Adrenal gland (tissue), 12 donors: ENCODE data around the gene SAMD9. TPM values are rescaled to one million over a fixed set of nuclear protein-coding genes. Genes with fewer than 3 reads are reported as not detected.
"Not testable (repeated sequence)": the region's sequence is repeated elsewhere in the genome, so short reads cannot be mapped to it uniquely, and the experiment has no call there.

Experiments
- DNase-seq, 7 donors: peaks; one replicate each; pipeline ENCODE4 v3.0.0-alpha.2; 2019 to 2020
- H3K27ac ChIP-seq, 5 donors: fragments of 200-600 bp; sonication (generic) in 4 of 5; 1 replicate in 3 of 5; 2 replicates in 2 of 5; pipeline versions ENCODE4 v1.5.1 to v1.8.0; 2016 to 2020; ENCODE audit warnings: mild to moderate bottlenecking in 1 of 5
- H3K27me3 ChIP-seq: fragments of 200-600 bp; 2 replicates; pipeline ENCODE4 v1.8.0; 2021
- H3K36me3 ChIP-seq, 2 donors: fragments of 200-600 bp; replicated peaks in 1 of 2; 1 replicate in 1 of 2; 2 replicates in 1 of 2; pipeline versions ENCODE4 v1.5.1 to v1.8.0; 2018 to 2022
- H3K4me1 ChIP-seq, 2 donors: fragments of 200-600 bp; replicated peaks in 1 of 2; 1 replicate in 1 of 2; 2 replicates in 1 of 2; pipeline versions ENCODE4 v1.5.1 to v1.8.0; 2018 to 2021
- H3K4me3 ChIP-seq, 4 donors: fragments of 200-600 bp; sonication (generic) in 3 of 4; one replicate each; pipeline ENCODE4 v1.5.1; 2016 to 2018
- H3K9me3 ChIP-seq, 3 donors: fragments of 200-600 bp; sonication (generic) in 1 of 3; replicated peaks in 1 of 3; 1 replicate in 2 of 3; 2 replicates in 1 of 3; pipeline versions ENCODE4 v1.5.1 to v1.8.0; 2016 to 2021
- POLR2A ChIP-seq, 2 donors: fragments of 450-650 bp; IDR thresholded peaks; one replicate each; pipeline ENCODE4 v1.6.1; 2017; ENCODE audit warnings: antibody characterized with exemption in 2 of 2, mild to moderate bottlenecking in 2 of 2, moderate library complexity in 1 of 2
- WGBS, 4 donors: extraction: QIAGEN DNeasy Blood & Tissue Kit in 2 of 4; methylation state at CpG; one replicate each; pipeline versions ENCODE4 v1.1.5 to v1.1.7; 2013 to 2017; 5-methylcytosine and 5-hydroxymethylcytosine counted together
- intact Hi-C, 2 donors: fragments of 100-400 bp; cut with DNase I; formaldehyde crosslinking; loops; one replicate each; pipeline versions ENCODE4 v1.14.1 to v1.15.0; 2022 to 2023
- polyA plus RNA-seq, 3 donors: library from polyadenylated mRNA; stranded (reverse); fragments of 200-250 nt in 2 of 3; fragments of 350-450 nt in 1 of 3; fragmentation: Illumina TruSeq in 1 of 3; extraction: RNeasy Lipid Tissue Mini Kit (QIAGEN cat#74804) in 1 of 3; gene quantifications; one replicate each; pipeline ENCODE4 v1.2.3, GENCODE V29; 2013 to 2014
- total RNA-seq, 9 donors: library from RNA; depleted of rRNA in 4 of 9; stranded (reverse); fragments of >200 nt in 4 of 9; fragments of 120-200 nt in 1 of 9; fragmentation: NEBNext Ultra II Directional in 1 of 9; extraction: Animal tissue kit (Norgen Biotek cat#: 25700) in 1 of 9; gene quantifications; one replicate each; pipeline versions ENCODE4 v1.1.0 to v1.2.4, GENCODE V29; 2013 to 2023
- TF ChIP-seq, protein P1 (sequence below), 6 experiments: fragments of 450-650 bp in 4 of 6; fragments of 200-600 bp in 2 of 6; sonication (generic) in 1 of 6; IDR thresholded peaks; 1 replicate in 5 of 6; 2 replicates in 1 of 6; pipeline versions ENCODE4 v1.5.1 to v1.8.0; 2016 to 2021; ENCODE audit warnings: antibody characterized with exemption in 6 of 6, mild to moderate bottlenecking in 2 of 6, moderate library complexity in 1 of 6
- donor health status: healthy with polysubstance abuse.
- donor health status: Bipolar disorder and iron deficiency.
- donor health status: DM: yes; HTN: yes; CAD: no.
- donor health status: DM: no; HTN: no; CAD: no.
- donor health status: DM: no; HTN: no; CAD: no.
- donor health status: DM: yes; HTN: yes; CAD: no.

SAMD9 gene
- total and polyA plus RNA-seq, 12 donors: 1.7 to 24.3 (median 9.2) TPM

DNA sequence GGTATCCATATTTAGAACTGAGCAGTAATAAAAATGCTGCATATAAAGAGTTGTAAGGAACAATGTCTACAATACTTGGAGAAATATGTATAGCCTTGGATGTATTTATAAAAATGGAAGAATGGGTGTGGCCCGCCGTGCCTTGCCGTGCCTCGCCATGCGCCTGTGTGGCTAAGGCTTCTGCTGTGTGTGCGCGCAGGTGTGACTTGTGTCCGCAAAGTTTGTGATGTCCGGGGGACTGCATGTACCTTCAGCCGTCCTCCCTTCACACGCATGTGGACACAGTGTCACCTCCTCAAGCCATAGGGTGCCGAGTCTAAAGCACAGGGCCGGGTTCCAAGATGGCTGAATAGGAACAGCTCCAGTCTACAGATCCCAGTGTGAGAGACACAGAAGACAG is 9.8 kb downstream of the SAMD9 start:
- Histone ChIP-seq H3K4me1 (no peaks in the 10 kb centered on the region), H3K27ac (no peak overlapping the region), H3K36me3 (peaks cover 0 to 26% of the 10 kb centered on the region in 2 donors), H3K4me3 (no peak overlapping the region), H3K27me3 (no peaks in the 10 kb centered on the region), H3K9me3 (peaks cover 0 to 7% (median 4%) of the 10 kb centered on the region in 3 donors)
- TF ChIP-seq, protein P1, sequence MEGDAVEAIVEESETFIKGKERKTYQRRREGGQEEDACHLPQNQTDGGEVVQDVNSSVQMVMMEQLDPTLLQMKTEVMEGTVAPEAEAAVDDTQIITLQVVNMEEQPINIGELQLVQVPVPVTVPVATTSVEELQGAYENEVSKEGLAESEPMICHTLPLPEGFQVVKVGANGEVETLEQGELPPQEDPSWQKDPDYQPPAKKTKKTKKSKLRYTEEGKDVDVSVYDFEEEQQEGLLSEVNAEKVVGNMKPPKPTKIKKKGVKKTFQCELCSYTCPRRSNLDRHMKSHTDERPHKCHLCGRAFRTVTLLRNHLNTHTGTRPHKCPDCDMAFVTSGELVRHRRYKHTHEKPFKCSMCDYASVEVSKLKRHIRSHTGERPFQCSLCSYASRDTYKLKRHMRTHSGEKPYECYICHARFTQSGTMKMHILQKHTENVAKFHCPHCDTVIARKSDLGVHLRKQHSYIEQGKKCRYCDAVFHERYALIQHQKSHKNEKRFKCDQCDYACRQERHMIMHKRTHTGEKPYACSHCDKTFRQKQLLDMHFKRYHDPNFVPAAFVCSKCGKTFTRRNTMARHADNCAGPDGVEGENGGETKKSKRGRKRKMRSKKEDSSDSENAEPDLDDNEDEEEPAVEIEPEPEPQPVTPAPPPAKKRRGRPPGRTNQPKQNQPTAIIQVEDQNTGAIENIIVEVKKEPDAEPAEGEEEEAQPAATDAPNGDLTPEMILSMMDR (IDR thresholded peaks at IDR 0.05): no peak
- TF ChIP-seq POLR2A (IDR thresholded peaks at IDR 0.05): no peak
- intact Hi-C loops: no loop called here
- WGBS, 4 donors: 90 to 97% (median 97%) methylated on average over 13 of the region's 13 CpGs
- no peak for DNase-seq

DNA sequence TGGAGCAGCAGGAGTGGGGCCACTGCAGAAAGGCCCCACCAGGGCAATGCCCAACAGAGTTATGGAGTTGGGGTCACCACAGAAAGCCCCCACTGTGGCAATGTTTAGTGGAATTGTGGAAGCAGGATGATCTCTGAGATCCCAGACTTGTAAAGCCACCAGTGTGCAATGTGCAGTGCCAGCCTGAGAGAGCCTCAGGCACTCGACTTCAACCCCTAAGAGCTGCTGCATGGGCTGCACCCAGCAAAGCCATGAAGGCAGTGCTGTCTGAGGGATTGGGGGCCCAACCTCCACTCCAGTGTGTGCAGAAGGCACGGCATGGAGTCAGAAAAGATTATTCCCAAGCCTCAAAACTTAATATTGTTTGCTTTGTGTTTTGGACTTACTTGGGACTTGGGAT is 20.4 kb downstream of the SAMD9 start:
- TF ChIP-seq, protein P1 (IDR thresholded peaks at IDR 0.05): no peak
- no peak for TF ChIP-seq POLR2A (IDR thresholded peaks at IDR 0.05)
- Histone ChIP-seq H3K27me3 (no peaks in the 10 kb centered on the region), H3K36me3 (no peaks in the 10 kb centered on the region), H3K27ac (no peak overlapping the region), H3K4me3 (no peak overlapping the region), H3K4me1 (no peaks in the 10 kb centered on the region), H3K9me3 (peaks cover 0 to 27% (median 0%) of the 10 kb centered on the region in 3 donors)
- DNase-seq: no peak
- intact Hi-C loops: no loop called here
- 75 to 92% (median 82%) methylated on average over 1 to 2 of the region's 2 CpGs for WGBS, 4 donors

DNA sequence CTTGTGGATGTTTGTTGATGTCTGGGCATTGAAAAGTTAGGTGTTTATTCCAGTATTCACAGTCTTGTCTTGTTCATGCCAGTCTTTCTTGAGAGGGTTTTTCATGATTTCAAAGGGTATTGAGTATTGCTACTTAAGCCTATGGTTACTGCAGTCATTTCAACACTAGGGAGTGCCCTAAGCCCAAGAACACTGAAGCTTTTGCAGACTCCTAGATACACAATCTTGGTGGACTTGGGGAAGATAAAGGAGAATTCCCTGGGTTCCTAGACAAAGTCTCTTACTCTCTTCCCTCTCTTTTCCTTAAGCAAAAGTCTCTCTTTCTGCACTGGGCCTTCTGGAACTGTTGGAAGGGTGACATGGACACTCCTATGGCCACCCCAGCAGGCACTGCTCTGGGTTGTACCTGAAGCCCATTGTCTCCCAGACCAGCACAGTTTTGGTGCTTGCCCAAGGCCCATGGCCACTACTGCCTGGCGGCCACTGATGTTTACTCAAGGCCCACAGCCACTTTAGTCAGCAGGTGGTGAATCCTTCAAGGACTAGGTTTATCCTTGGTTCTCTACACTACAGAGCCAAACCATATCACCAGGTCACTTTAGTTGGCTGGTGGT is 24.9 kb downstream of the SAMD9 start:
- H3K36me3 ChIP-seq: no peaks in the 10 kb centered on the region
- WGBS, 4 donors: 67 to 89% (median 77%) methylated on average over 1 of the region's 1 CpG

DNA sequence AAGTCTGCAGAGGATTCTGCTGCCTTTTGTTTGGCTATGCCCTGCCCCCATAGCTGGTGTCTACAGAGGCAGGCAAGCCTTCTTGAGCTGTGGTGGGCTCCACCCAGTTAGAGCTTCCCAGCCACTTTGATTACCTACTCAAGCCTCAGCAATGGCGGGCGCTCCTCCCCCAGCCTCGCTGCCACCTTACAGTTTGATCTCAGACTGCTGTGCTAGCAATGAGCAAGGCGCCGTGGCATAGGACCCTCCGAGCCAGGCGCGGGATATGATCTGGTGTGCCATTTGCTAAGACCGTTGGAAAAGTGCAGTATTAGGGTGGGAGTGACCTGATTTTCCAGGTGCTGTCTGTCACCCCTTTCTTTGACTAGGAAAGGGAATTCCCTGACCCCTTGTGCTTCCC is 44.4 kb downstream of the SAMD9 start:
- H3K27ac ChIP-seq, DNase-seq, H3K36me3 ChIP-seq, H3K4me3 ChIP-seq, H3K9me3 ChIP-seq, intact Hi-C loops, H3K27me3 ChIP-seq, H3K4me1 ChIP-seq: not testable (repeated sequence)
- WGBS, 4 donors: 87 to 95% (median 92%) methylated on average over 6 to 9 of the region's 9 CpGs

More for the DNA sequence above, 24.9 kb downstream of the SAMD9 start:
- Histone ChIP-seq H3K27me3 (no peaks in the 10 kb centered on the region), H3K9me3 (no peaks in the 10 kb centered on the region), H3K4me3 (no peak overlapping the region), H3K4me1 (no peaks in the 10 kb centered on the region), H3K27ac (no peak overlapping the region)
- TF ChIP-seq, protein P1 (IDR thresholded peaks at IDR 0.05): peak in 2 of 6 experiments; percentile 12 to 23
- no peak for TF ChIP-seq POLR2A (IDR thresholded peaks at IDR 0.05)
- intact Hi-C loops: no loop called here
- no peak for DNase-seq

DNA sequence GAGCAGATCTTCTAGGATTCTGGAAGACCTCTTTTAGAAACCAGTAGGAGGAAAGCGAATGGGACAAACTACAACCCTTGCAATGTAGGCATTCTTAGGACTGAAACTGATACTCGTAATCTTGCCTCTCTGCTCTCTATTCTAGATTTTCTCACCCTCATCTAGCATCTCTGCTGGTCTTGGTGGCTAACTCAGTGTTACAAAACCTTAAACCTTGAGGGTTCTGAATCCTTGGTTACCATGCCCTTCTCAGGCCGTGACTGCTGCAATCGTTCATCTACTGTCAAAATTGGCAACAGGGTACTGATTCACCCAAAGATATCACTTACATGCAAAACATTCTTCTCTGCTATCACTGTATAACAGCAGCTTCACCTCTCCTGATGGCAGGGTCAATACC is 55.2 kb downstream of the SAMD9 start:
- peaks cover 3% of the 10 kb centered on the region for H3K27me3 ChIP-seq
- no peak overlapping the region for H3K27ac ChIP-seq
- TF ChIP-seq, protein P1 (IDR thresholded peaks at IDR 0.05): no peak
- no peak for TF ChIP-seq POLR2A (IDR thresholded peaks at IDR 0.05)
- DNase-seq: no peak
- H3K9me3 ChIP-seq: no peaks in the 10 kb centered on the region
- no peaks in the 10 kb centered on the region for H3K36me3 ChIP-seq
- intact Hi-C loops: no loop called here
- H3K4me3 ChIP-seq: no peak overlapping the region
- 51 to 73% (median 67%) methylated on average over 4 of the region's 4 CpGs for WGBS, 4 donors
- no peaks in the 10 kb centered on the region for H3K4me1 ChIP-seq
